Measurements from ENCODE around the gene SELENBP1. TPM values are rescaled to one million over a fixed set of nuclear protein-coding genes. Genes with fewer than 3 reads are reported as not detected.

SELENBP1 gene
- polyA plus RNA-seq, 1 of the 3 experiments (the other 2 are of a cell fraction) = 0.16 TPM

- ChIA-PET CTCF (interaction anchor here (0.8 to 1.0 kb wide), 2 partner anchors 19 to 52 kb away, joined by 3 to 4 read pairs; no protein-coding TSS in a partner anchor), POLR2A (no interaction called here)
- no peaks in the 10 kb centered on the region for H3K79me2 ChIP-seq (ENCODE audit: insufficient read depth)
These were observed 21.1 kb upstream of the SELENBP1 start for GRCh38 chr1:151393583-151393982.

GRCh38 chr1:151391079-151391563 lies 18.6 kb upstream of the SELENBP1 start:
- H3K27ac ChIP-seq (ENCODE audit: low read depth in 2 of 2, low read length in 1 of 2) = no peak overlapping the region
- DNase-seq = no peak
- no peaks in the 10 kb centered on the region for H3K9me2 ChIP-seq
- no peaks in the 10 kb centered on the region for H3K36me3 ChIP-seq (replicated peaks in 1 of 2; ENCODE audit: control insufficient read depth in 1 of 2, insufficient read depth in 2 of 2, low read length in 1 of 2)
- H2AFZ ChIP-seq (ENCODE audit: low read depth) = no peak overlapping the region
- no peaks in the 10 kb centered on the region for H3K79me2 ChIP-seq (ENCODE audit: insufficient read depth)
- ChIA-PET POLR2A (no interaction called here), CTCF (interaction anchor here (1.2 to 1.3 kb wide), 2 partner anchors 10 to 50 kb away, joined by 3 to 5 read pairs; no protein-coding TSS in a partner anchor)
- no peak overlapping the region for H3K4me2 ChIP-seq
- H3K4me3 ChIP-seq (ENCODE audit: low read depth in 2 of 2, low read length in 1 of 2) = no peak overlapping the region
- H4K20me1 ChIP-seq (ENCODE audit: insufficient read depth) = no peaks in the 10 kb centered on the region
- no peaks in the 10 kb centered on the region for H3K9me3 ChIP-seq
- 71% methylated on average over 3 of the region's 3 CpGs for WGBS (ENCODE audit: low lambda C conversion rate)
- no peaks in the 10 kb centered on the region for H3K27me3 ChIP-seq (ENCODE audit: insufficient read depth)
- H3K9ac ChIP-seq = no peak overlapping the region
- peaks cover 5% of the 10 kb centered on the region for H3F3A ChIP-seq (replicated peaks; ENCODE audit: insufficient read depth)
- TF ChIP-seq EZH2phosphoT487 (IDR thresholded peaks at IDR 0.05; ENCODE audit: borderline replicate concordance, low read depth) = no peak
- no peak for TF ChIP-seq FOSL2 (IDR thresholded peaks at IDR 0.05; ENCODE audit: borderline replicate concordance, low read depth)
- no peak for TF ChIP-seq RAD21 (IDR thresholded peaks at IDR 0.05; ENCODE audit: low read length)
- TF ChIP-seq ELF1 (IDR thresholded peaks at IDR 0.05) = no peak
- no peak for TF ChIP-seq REST (IDR thresholded peaks at IDR 0.05; ENCODE audit: low read depth, low read length)
- no peak for TF ChIP-seq TCF12 (IDR thresholded peaks at IDR 0.05)
- TF ChIP-seq MEF2A (IDR thresholded peaks at IDR 0.05; ENCODE audit: borderline replicate concordance, low read depth) = no peak
- no peak for TF ChIP-seq RCOR1 (IDR thresholded peaks at IDR 0.05; ENCODE audit: low read length)
- no peak for TF ChIP-seq RXRA (IDR thresholded peaks at IDR 0.05; ENCODE audit: borderline replicate concordance, low read depth)
- no peak for TF ChIP-seq SMC3 (IDR thresholded peaks at IDR 0.05; ENCODE audit: low read depth, low read length)
- no peak for TF ChIP-seq CHD2 (IDR thresholded peaks at IDR 0.05; ENCODE audit: low read length, partially characterized antibody)
- no peak for TF ChIP-seq FOXM1 (IDR thresholded peaks at IDR 0.05; ENCODE audit: low read depth)
- no peaks in the 10 kb centered on the region for H3K4me1 ChIP-seq (ENCODE audit: control insufficient read depth in 1 of 2, insufficient read depth in 2 of 2, low read depth in 1 of 2, low read length in 1 of 2)

More at GRCh38 chr1:151393583-151393982, 21.1 kb upstream of the SELENBP1 start:
- no peak for DNase-seq
- H3K4me2 ChIP-seq = no peak overlapping the region
- H3K9ac ChIP-seq = no peak overlapping the region
- no peaks in the 10 kb centered on the region for H4K20me1 ChIP-seq (ENCODE audit: insufficient read depth)
- no peaks in the 10 kb centered on the region for H3K4me1 ChIP-seq (ENCODE audit: control insufficient read depth in 1 of 2, insufficient read depth in 2 of 2, low read depth in 1 of 2, low read length in 1 of 2)
- H3K27ac ChIP-seq (ENCODE audit: low read depth in 2 of 2, low read length in 1 of 2) = no peak overlapping the region
- H3F3A ChIP-seq (replicated peaks; ENCODE audit: insufficient read depth) = peaks cover 5% of the 10 kb centered on the region
- no peaks in the 10 kb centered on the region for H3K9me3 ChIP-seq
- H2AFZ ChIP-seq (ENCODE audit: low read depth) = no peak overlapping the region
- H3K27me3 ChIP-seq (ENCODE audit: insufficient read depth) = no peaks in the 10 kb centered on the region
- no peaks in the 10 kb centered on the region for H3K36me3 ChIP-seq (replicated peaks in 1 of 2; ENCODE audit: control insufficient read depth in 1 of 2, insufficient read depth in 2 of 2, low read length in 1 of 2)
- no peak overlapping the region for H3K4me3 ChIP-seq (ENCODE audit: low read depth in 2 of 2, low read length in 1 of 2)
- TF ChIP-seq JUND (IDR thresholded peaks at IDR 0.05) = no peak
- TF ChIP-seq USF1 (IDR thresholded peaks at IDR 0.05; ENCODE audit: borderline replicate concordance, low read depth) = no peak
- TF ChIP-seq GATA2 (CRISPR knock-in tag; IDR thresholded peaks at IDR 0.05) = no peak
- TF ChIP-seq CHD2 (IDR thresholded peaks at IDR 0.05; ENCODE audit: low read length, partially characterized antibody) = no peak
- no peak for TF ChIP-seq GABPA (IDR thresholded peaks at IDR 0.05; ENCODE audit: low read depth)
- no peak for TF ChIP-seq FOSL2 (IDR thresholded peaks at IDR 0.05; ENCODE audit: borderline replicate concordance, low read depth)
- TF ChIP-seq RAD21 (IDR thresholded peaks at IDR 0.05; ENCODE audit: low read length) = no peak
- TF ChIP-seq EP300 (IDR thresholded peaks at IDR 0.05; ENCODE audit: borderline replicate concordance in 1 of 2, low read depth in 1 of 2, low read length in 1 of 2) = no peak
- TF ChIP-seq FOXJ3 (CRISPR knock-in tag; IDR thresholded peaks at IDR 0.05) = no peak
- no peak for TF ChIP-seq EZH2phosphoT487 (IDR thresholded peaks at IDR 0.05; ENCODE audit: borderline replicate concordance, low read depth)
- TF ChIP-seq ELF1 (IDR thresholded peaks at IDR 0.05) = no peak
- TF ChIP-seq TEAD4 (IDR thresholded peaks at IDR 0.05; ENCODE audit: borderline replicate concordance, insufficient read depth) = no peak
- no peak for TF ChIP-seq MAX (IDR thresholded peaks at IDR 0.05; ENCODE audit: low read depth)
- TF ChIP-seq NRF1 (IDR thresholded peaks at IDR 0.05; ENCODE audit: low read depth, low read length) = no peak
- H3K9me2 ChIP-seq = no peaks in the 10 kb centered on the region
